ENCODE data around the gene CHD3.

Gene CHD3

DNA sequence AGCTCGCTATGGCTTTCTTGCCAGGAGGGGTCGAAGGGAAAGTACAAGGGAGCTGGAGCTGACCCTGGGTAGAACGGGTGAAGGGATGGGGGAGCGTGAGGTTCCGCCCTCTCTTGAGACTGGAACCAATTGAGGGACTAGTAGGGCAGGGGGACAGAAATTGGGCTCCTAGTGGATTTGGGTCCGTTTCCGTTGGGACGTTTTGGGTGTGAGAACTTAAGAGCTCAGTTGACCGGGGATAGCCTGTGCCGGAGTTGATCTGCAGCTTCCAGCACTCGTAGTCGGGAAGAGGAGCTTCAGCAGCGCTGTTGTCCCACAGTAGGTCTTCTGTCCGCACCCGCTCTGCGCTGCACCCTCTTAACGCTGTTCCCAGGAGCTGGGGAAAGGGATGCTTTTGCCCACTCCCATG lies 43.9 kb downstream of the CHD3 start (continued):
- TF ChIP-seq ZNF23 (tag by site-specific recombination; IDR thresholded peaks at IDR 0.05; ENCODE audit: borderline replicate concordance) = no peak
- TF ChIP-seq TCF7L2 (IDR thresholded peaks at IDR 0.05; ENCODE audit: borderline replicate concordance, low read depth, low read length) = no peak
- TF ChIP-seq, protein P1, sequence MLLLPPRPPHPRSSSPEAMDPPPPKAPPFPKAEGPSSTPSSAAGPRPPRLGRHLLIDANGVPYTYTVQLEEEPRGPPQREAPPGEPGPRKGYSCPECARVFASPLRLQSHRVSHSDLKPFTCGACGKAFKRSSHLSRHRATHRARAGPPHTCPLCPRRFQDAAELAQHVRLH (tag by site-specific recombination; IDR thresholded peaks at IDR 0.05) = no peak
- TF ChIP-seq ZNF174 (tag by site-specific recombination; IDR thresholded peaks at IDR 0.05) = no peak
- no peak for TF ChIP-seq ZFHX2 (tag by site-specific recombination; conservative IDR thresholded peaks at IDR 0.05)
- TF ChIP-seq ZNF423 (tag by site-specific recombination; IDR thresholded peaks at IDR 0.05) = no peak
- TF ChIP-seq, protein P2, sequence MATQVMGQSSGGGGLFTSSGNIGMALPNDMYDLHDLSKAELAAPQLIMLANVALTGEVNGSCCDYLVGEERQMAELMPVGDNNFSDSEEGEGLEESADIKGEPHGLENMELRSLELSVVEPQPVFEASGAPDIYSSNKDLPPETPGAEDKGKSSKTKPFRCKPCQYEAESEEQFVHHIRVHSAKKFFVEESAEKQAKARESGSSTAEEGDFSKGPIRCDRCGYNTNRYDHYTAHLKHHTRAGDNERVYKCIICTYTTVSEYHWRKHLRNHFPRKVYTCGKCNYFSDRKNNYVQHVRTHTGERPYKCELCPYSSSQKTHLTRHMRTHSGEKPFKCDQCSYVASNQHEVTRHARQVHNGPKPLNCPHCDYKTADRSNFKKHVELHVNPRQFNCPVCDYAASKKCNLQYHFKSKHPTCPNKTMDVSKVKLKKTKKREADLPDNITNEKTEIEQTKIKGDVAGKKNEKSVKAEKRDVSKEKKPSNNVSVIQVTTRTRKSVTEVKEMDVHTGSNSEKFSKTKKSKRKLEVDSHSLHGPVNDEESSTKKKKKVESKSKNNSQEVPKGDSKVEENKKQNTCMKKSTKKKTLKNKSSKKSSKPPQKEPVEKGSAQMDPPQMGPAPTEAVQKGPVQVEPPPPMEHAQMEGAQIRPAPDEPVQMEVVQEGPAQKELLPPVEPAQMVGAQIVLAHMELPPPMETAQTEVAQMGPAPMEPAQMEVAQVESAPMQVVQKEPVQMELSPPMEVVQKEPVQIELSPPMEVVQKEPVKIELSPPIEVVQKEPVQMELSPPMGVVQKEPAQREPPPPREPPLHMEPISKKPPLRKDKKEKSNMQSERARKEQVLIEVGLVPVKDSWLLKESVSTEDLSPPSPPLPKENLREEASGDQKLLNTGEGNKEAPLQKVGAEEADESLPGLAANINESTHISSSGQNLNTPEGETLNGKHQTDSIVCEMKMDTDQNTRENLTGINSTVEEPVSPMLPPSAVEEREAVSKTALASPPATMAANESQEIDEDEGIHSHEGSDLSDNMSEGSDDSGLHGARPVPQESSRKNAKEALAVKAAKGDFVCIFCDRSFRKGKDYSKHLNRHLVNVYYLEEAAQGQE (tag by site-specific recombination; IDR thresholded peaks at IDR 0.05) = 0 out of 2 replicates have a peak, but pooled peaks have one; percentile 3
- no peak for TF ChIP-seq ZNF560 (tag by site-specific recombination; IDR thresholded peaks at IDR 0.05; ENCODE audit: borderline replicate concordance)
- TF ChIP-seq ZNF513 (tag by site-specific recombination; IDR thresholded peaks at IDR 0.05) = no peak
- no peak for TF ChIP-seq ZBTB17 (tag by site-specific recombination; IDR thresholded peaks at IDR 0.05)
- TF ChIP-seq ZNF335 (tag by site-specific recombination; conservative IDR thresholded peaks at IDR 0.05) = peak; percentile 72
- TF ChIP-seq ZNF473 (tag by site-specific recombination; IDR thresholded peaks at IDR 0.05) = no peak
- 0 out of 2 replicates have a peak, but pooled peaks have one; percentile 40 for TF ChIP-seq PATZ1 (tag by site-specific recombination; IDR thresholded peaks at IDR 0.05)
- TF ChIP-seq BCL11A (tag by site-specific recombination; IDR thresholded peaks at IDR 0.05; ENCODE audit: low read depth) = no peak
- no peak for TF ChIP-seq ZNF791 (tag by site-specific recombination; IDR thresholded peaks at IDR 0.05)
- no peak for TF ChIP-seq ZBTB1 (tag by site-specific recombination; IDR thresholded peaks at IDR 0.05)
- TF ChIP-seq ZBTB48 (tag by site-specific recombination; IDR thresholded peaks at IDR 0.05) = peak; percentile 78
- TF ChIP-seq ZNF311 (tag by site-specific recombination; IDR thresholded peaks at IDR 0.05; ENCODE audit: borderline replicate concordance) = no peak
- no peak for TF ChIP-seq ZNF561 (tag by site-specific recombination; IDR thresholded peaks at IDR 0.05; ENCODE audit: borderline replicate concordance)
- TF ChIP-seq ZXDB (tag by site-specific recombination; IDR thresholded peaks at IDR 0.05) = no peak
- no peak for TF ChIP-seq ZNF341 (tag by site-specific recombination; IDR thresholded peaks at IDR 0.05; ENCODE audit: low read depth)
- TF ChIP-seq ZNF658 (tag by site-specific recombination; IDR thresholded peaks at IDR 0.05) = no peak
- no peak for TF ChIP-seq ZNF26 (tag by site-specific recombination; IDR thresholded peaks at IDR 0.05)
- 0 out of 2 replicates have a peak, but pooled peaks have one; percentile 9 for TF ChIP-seq KLF1 (tag by site-specific recombination; IDR thresholded peaks at IDR 0.05)
- TF ChIP-seq ZNF707 (tag by site-specific recombination; IDR thresholded peaks at IDR 0.05) = no peak
- TF ChIP-seq GLI2 (tag by site-specific recombination; IDR thresholded peaks at IDR 0.05; ENCODE audit: borderline replicate concordance, low read depth) = no peak
- no peak for TF ChIP-seq HOXA7 (CRISPR knock-in tag; IDR thresholded peaks at IDR 0.05; ENCODE audit: borderline replicate concordance)
